NB4 (cell line): ENCODE data around the gene GAB3.

Source experiments
- MYC ChIP-seq: IDR thresholded peaks from 2 replicates; pipeline ENCODE4 v1.6.1; 2011; ENCODE audit warnings: low read depth, low read length
- POLR2A ChIP-seq: IDR thresholded peaks from 2 replicates; pipeline ENCODE4 v1.6.1; 2011; ENCODE audit warnings: mild to moderate bottlenecking; ENCODE audit not compliant: insufficient read length; ENCODE audit errors: extremely low read depth
- TF ChIP-seq, protein P1 (sequence below): IDR thresholded peaks from one replicate; pipeline ENCODE4 v1.5.1; 2012; ENCODE audit warnings: low read depth, low read length
- TF ChIP-seq, protein P2 (sequence below): IDR thresholded peaks from 2 replicates; pipeline ENCODE4 v1.6.1; 2011; ENCODE audit warnings: low read depth, low read length

DNA sequence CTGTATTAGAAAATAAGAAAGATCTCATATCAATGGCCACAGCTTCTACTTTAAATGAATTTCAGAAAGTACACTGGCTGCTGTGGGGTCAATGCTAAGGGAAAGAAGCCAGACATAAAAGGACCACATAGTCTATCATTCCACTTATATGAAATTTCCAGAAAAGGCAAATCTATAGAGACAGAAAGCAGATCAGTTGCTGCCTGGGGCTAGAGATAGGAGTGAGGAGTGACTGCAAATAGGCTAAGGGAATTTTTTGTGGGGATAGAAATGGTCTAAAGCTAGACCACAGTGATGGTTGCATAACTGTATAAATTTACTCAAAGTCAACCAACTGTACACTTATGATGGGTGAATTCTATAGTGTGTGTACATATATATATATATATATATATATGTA, 8.3 kb downstream of the GAB3 start:
- TF ChIP-seq, protein P1, sequence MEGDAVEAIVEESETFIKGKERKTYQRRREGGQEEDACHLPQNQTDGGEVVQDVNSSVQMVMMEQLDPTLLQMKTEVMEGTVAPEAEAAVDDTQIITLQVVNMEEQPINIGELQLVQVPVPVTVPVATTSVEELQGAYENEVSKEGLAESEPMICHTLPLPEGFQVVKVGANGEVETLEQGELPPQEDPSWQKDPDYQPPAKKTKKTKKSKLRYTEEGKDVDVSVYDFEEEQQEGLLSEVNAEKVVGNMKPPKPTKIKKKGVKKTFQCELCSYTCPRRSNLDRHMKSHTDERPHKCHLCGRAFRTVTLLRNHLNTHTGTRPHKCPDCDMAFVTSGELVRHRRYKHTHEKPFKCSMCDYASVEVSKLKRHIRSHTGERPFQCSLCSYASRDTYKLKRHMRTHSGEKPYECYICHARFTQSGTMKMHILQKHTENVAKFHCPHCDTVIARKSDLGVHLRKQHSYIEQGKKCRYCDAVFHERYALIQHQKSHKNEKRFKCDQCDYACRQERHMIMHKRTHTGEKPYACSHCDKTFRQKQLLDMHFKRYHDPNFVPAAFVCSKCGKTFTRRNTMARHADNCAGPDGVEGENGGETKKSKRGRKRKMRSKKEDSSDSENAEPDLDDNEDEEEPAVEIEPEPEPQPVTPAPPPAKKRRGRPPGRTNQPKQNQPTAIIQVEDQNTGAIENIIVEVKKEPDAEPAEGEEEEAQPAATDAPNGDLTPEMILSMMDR = no peak
- TF ChIP-seq POLR2A = no peak
- TF ChIP-seq, protein P2, sequence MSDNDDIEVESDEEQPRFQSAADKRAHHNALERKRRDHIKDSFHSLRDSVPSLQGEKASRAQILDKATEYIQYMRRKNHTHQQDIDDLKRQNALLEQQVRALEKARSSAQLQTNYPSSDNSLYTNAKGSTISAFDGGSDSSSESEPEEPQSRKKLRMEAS = no peak
- TF ChIP-seq MYC = no peak
